ENCODE results near the gene MRPL58. TPM values are rescaled to one million over a fixed set of nuclear protein-coding genes. Genes with fewer than 3 reads are reported as not detected.

Gene MRPL58
- total RNA-seq, 5 donors from 2014 or later (not counting 1 experiment from before 2014, with no cell fraction given), result 15.6 to 30.6 (median 26.6) TPM

DNA sequence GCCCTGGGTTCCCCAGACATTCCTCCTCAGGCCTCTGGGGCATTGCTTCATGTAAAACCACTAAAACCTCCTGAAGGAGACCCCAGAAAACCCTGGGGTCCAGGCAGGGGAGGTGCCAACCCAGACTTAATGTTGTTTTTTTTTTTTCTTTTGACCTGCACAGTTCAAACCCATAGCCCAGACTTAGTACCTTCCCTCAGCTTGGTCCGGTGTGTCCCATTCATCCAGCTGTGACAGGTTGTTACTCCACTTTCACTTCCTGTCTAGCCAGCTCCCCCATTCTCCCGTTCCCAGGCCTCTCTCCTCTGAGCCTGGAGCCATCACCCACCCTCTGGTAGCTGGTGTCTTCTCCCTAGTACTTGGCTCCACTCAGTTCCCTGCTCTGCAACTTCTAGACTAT, 20.2 kb upstream of the MRPL58 start:
- Histone ChIP-seq H3K4me3 (ENCODE audit: control insufficient read depth in 1 of 2, extremely low read depth in 1 of 2, low read length in 1 of 2) (no peak overlapping the region), H3K27me3 (replicated peaks in 1 of 2; ENCODE audit: control insufficient read depth in 2 of 2, extremely low read depth in 1 of 2, insufficient read depth in 2 of 2, low read length in 1 of 2) (peaks cover 0 to 14% of the 10 kb centered on the region in 2 experiments), H3K36me3 (ENCODE audit: control insufficient read depth in 2 of 2, extremely low read depth in 1 of 2, insufficient read depth in 1 of 2, low read length in 1 of 2) (no peaks in the 10 kb centered on the region), H3K27ac (ENCODE audit: low read length) (no peak overlapping the region), H3K9me3 (no peaks in the 10 kb centered on the region), H3K4me1 (ENCODE audit: control insufficient read depth in 1 of 2, extremely low read depth in 1 of 2, insufficient read depth in 2 of 2, low read length in 2 of 2) (peaks cover 2 to 9% of the 10 kb centered on the region in 2 experiments)
- 74% methylated on average over 2 of the region's 2 CpGs for WGBS (ENCODE audit: insufficient coverage)
- Mint-ChIP-seq H3K9me3 (no peaks in the 10 kb centered on the region), H3K27me3 (peaks cover 0 to 4% of the 10 kb centered on the region in 2 donors), H3K27ac (no peak overlapping the region), H3K4me3 (no peak overlapping the region), H3K36me3 (no peaks in the 10 kb centered on the region), H3K4me1 (peaks cover 1 to 6% (median 1%) of the 10 kb centered on the region in 3 donors)
- ChIA-PET CTCF (interaction anchor here in 1 of 2 donors (1.3 to 1.5 kb wide), 2 partner anchors 19 to 32 kb away, joined by 3 to 4 read pairs; no protein-coding TSS in a partner anchor), POLR2A (no interaction called here)
- no peak for ATAC-seq (replicated peaks in 1 of 4)
- no peak for DNase-seq

DNA sequence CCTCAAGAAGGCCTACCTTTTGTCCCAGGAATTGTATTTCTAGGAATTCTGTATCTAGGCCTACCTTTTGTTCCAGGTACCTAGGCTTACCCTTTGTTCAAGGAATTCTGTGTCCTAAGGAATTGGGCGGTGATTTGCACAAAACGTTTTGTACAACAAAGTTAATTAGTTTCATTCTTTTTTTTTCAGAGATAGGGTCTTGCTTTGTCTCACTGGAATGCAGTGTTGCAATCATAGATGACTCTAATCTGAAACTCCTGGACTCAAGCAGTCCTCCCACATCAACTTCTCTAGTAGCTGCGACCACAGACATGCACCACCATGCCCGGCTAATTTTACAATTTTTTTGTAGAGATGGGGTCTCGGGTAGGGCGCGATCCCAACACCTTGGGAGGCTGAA, 18.0 kb upstream of the MRPL58 start:
- Histone ChIP-seq H3K9me3 (no peaks in the 10 kb centered on the region), H3K27me3 (replicated peaks in 1 of 2; ENCODE audit: control insufficient read depth in 2 of 2, extremely low read depth in 1 of 2, insufficient read depth in 2 of 2, low read length in 1 of 2) (no peaks in the 10 kb centered on the region), H3K36me3 (ENCODE audit: control insufficient read depth in 2 of 2, extremely low read depth in 1 of 2, insufficient read depth in 1 of 2, low read length in 1 of 2) (no peaks in the 10 kb centered on the region), H3K27ac (ENCODE audit: low read length) (no peak overlapping the region), H3K4me3 (ENCODE audit: control insufficient read depth in 1 of 2, extremely low read depth in 1 of 2, low read length in 1 of 2) (no peak overlapping the region), H3K4me1 (ENCODE audit: control insufficient read depth in 1 of 2, extremely low read depth in 1 of 2, insufficient read depth in 2 of 2, low read length in 2 of 2) (no peaks in the 10 kb centered on the region)
- no peak overlapping the region for H3K4me3 Mint-ChIP-seq
- no peaks in the 10 kb centered on the region for H3K9me3 Mint-ChIP-seq
- ChIA-PET CTCF (no interaction called here), POLR2A (no interaction called here)
- H3K36me3 Mint-ChIP-seq, result no peaks in the 10 kb centered on the region
- peaks cover 0 to 3% of the 10 kb centered on the region in 2 donors for H3K27me3 Mint-ChIP-seq
- H3K4me1 Mint-ChIP-seq, result peaks cover 6 to 8% (median 7%) of the 10 kb centered on the region in 3 donors
- 86% methylated on average over 2 of the region's 7 CpGs for WGBS (ENCODE audit: insufficient coverage)
- H3K27ac Mint-ChIP-seq, result no peak overlapping the region
- no peak for ATAC-seq (replicated peaks in 1 of 4)
- DNase-seq, result no peak

DNA sequence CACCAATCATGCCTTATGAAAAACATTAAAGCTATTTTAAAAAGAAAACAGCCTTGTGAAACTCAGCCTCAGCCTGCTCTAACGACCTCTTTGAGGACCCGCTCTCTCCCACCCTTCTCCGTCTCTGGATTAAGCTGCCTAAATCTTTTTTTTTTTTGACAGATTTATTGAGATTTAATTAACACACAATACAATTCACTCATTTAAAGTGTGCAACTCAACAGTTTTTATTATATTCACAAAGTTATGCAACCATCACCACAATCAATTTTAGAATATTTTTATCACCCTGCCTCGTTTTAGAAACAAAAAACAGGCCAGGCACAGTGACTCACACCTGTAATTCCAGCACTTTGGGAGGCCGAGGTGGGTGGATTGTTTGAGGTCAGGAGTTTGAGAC, 16.6 kb upstream of the MRPL58 start:
- Histone ChIP-seq H3K36me3 (ENCODE audit: control insufficient read depth in 2 of 2, extremely low read depth in 1 of 2, insufficient read depth in 1 of 2, low read length in 1 of 2) (no peaks in the 10 kb centered on the region), H3K27ac (ENCODE audit: low read length) (no peak overlapping the region), H3K27me3 (replicated peaks in 1 of 2; ENCODE audit: control insufficient read depth in 2 of 2, extremely low read depth in 1 of 2, insufficient read depth in 2 of 2, low read length in 1 of 2) (no peaks in the 10 kb centered on the region), H3K9me3 (no peaks in the 10 kb centered on the region), H3K4me1 (ENCODE audit: control insufficient read depth in 1 of 2, extremely low read depth in 1 of 2, insufficient read depth in 2 of 2, low read length in 2 of 2) (no peaks in the 10 kb centered on the region), H3K4me3 (ENCODE audit: control insufficient read depth in 1 of 2, extremely low read depth in 1 of 2, low read length in 1 of 2) (no peak overlapping the region)
- Mint-ChIP-seq H3K4me1 (peaks cover 6 to 8% (median 7%) of the 10 kb centered on the region in 3 donors), H3K27me3 (peaks cover 0 to 3% of the 10 kb centered on the region in 2 donors), H3K27ac (no peak overlapping the region), H3K36me3 (no peaks in the 10 kb centered on the region), H3K4me3 (no peak overlapping the region), H3K9me3 (no peaks in the 10 kb centered on the region)
- no peak for ATAC-seq (replicated peaks in 1 of 4)
- WGBS (ENCODE audit: insufficient coverage), result 80% methylated on average over 1 of the region's 5 CpGs
- DNase-seq, result no peak
- ChIA-PET POLR2A (no interaction called here), CTCF (no interaction called here)

DNA sequence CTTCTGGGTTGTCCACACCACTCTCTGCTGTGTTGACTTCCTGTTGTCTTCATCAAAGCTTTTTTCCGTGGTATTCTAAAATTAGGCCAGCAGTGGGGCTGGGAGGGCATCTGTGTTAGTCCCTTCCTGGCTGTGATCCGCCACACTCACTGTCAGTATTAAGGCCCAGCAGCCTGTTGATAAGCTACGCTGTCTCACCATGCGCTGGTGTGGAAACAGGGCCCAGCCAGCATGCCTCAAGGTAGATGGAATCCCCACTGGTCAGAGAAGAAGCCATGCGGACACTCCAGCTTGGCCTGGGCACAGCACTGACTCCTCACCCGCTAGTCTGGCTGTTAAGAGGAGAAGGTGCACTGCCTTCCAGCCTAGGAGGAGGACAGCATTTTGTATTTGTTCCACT, 13.7 kb upstream of the MRPL58 start:
- WGBS (ENCODE audit: insufficient coverage), result 100% methylated on average over 4 of the region's 6 CpGs
- no peaks in the 10 kb centered on the region for H3K9me3 Mint-ChIP-seq
- Histone ChIP-seq H3K4me1 (ENCODE audit: control insufficient read depth in 1 of 2, extremely low read depth in 1 of 2, insufficient read depth in 2 of 2, low read length in 2 of 2) (no peaks in the 10 kb centered on the region), H3K4me3 (ENCODE audit: control insufficient read depth in 1 of 2, extremely low read depth in 1 of 2, low read length in 1 of 2) (no peak overlapping the region), H3K36me3 (ENCODE audit: control insufficient read depth in 2 of 2, extremely low read depth in 1 of 2, insufficient read depth in 1 of 2, low read length in 1 of 2) (no peaks in the 10 kb centered on the region), H3K9me3 (no peaks in the 10 kb centered on the region), H3K27me3 (replicated peaks in 1 of 2; ENCODE audit: control insufficient read depth in 2 of 2, extremely low read depth in 1 of 2, insufficient read depth in 2 of 2, low read length in 1 of 2) (peaks cover 0 to 4% of the 10 kb centered on the region in 2 experiments), H3K27ac (ENCODE audit: low read length) (no peak overlapping the region)
- POLR2A ChIA-PET, result no interaction called here
- H3K36me3 Mint-ChIP-seq, result no peaks in the 10 kb centered on the region
- H3K4me1 Mint-ChIP-seq, result peaks cover 6 to 13% (median 7%) of the 10 kb centered on the region in 3 donors
- CTCF ChIA-PET, result no interaction called here
- H3K27me3 Mint-ChIP-seq, result no peaks in the 10 kb centered on the region
- ATAC-seq (replicated peaks in 1 of 4) (no peak), DNase-seq (no peak)
- H3K4me3 Mint-ChIP-seq, result no peak overlapping the region
- no peak overlapping the region for H3K27ac Mint-ChIP-seq

DNA sequence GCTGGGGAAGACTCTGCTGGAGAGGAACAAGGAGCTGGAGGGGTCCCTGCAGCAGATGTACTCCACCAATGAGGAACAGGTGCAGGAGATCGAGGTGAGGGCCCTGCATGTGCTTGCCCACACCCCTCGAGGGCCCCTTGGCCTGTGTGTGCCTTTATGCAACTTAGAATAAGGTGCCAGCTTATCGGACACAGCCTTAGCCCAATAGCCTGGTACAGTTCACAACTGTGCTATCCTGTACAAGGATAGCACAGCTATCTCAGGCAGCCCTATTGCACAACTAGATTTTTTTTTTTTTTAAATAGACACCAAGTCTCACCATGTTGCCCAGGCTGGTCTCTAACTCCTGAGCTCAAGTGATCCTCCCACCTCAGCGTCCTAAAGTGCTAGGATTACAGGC, 12.9 kb upstream of the MRPL58 start:
- Mint-ChIP-seq H3K27ac (no peak overlapping the region), H3K36me3 (no peaks in the 10 kb centered on the region), H3K4me3 (no peak overlapping the region), H3K27me3 (no peaks in the 10 kb centered on the region), H3K4me1 (peaks cover 6 to 13% (median 7%) of the 10 kb centered on the region in 3 donors), H3K9me3 (no peaks in the 10 kb centered on the region)
- DNase-seq (no peak), ATAC-seq (replicated peaks in 1 of 4) (no peak)
- CTCF ChIA-PET, result no interaction called here
- 58% methylated on average over 2 of the region's 4 CpGs for WGBS (ENCODE audit: insufficient coverage)
- Histone ChIP-seq H3K27ac (ENCODE audit: low read length) (no peak overlapping the region), H3K4me1 (ENCODE audit: control insufficient read depth in 1 of 2, extremely low read depth in 1 of 2, insufficient read depth in 2 of 2, low read length in 2 of 2) (no peaks in the 10 kb centered on the region), H3K36me3 (ENCODE audit: control insufficient read depth in 2 of 2, extremely low read depth in 1 of 2, insufficient read depth in 1 of 2, low read length in 1 of 2) (peaks cover 0 to 2% of the 10 kb centered on the region in 2 donors), H3K9me3 (no peaks in the 10 kb centered on the region), H3K4me3 (ENCODE audit: control insufficient read depth in 1 of 2, extremely low read depth in 1 of 2, low read length in 1 of 2) (no peak overlapping the region), H3K27me3 (replicated peaks in 1 of 2; ENCODE audit: control insufficient read depth in 2 of 2, extremely low read depth in 1 of 2, insufficient read depth in 2 of 2, low read length in 1 of 2) (peaks cover 0 to 5% of the 10 kb centered on the region in 2 experiments)
- POLR2A ChIA-PET, result no interaction called here

DNA sequence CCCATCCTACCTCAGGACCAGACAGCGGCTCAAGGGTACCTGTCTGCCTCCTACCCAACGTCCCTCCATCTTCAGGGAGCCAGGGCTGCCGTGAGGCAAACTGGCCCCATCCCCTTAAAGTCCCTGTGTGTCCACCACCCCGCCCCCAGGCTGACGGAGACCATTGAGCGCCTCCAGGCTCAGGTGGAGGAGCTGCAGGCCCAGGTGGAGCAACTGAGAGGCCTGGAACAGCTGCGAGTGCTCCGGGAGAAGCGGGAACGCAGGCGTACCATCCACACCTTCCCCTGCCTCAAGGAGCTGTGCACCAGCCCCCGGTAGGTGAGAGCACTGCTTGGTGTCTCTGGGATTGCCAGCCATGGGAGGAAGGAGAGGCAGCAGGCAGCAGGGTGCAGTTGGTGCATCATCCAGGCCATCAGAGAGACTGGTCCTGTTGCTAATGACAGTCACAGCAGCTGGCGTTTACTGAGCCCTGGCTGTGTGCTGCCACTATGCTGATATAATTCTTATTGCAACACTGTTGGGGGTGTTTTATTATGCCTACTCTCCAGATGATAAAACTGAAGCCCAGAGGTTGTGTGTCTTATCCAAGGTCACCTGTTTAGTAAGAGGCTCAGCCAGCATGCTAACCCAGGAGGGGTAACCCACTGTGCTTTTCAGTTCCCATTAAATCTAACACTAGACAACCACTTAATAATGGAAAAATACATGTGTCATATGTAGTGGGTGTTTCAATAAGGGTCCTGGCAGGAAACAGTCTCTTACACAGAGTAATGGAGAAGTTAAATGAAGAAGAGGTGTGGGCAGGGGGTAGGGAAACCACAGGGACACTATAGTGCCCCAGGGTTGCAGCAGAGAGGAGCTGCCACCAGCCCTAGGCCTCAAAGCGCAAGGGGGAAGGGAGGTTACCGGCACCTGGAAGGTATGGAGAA, 10.3 kb upstream of the MRPL58 start:
- H3K4me3 Mint-ChIP-seq, result no peak overlapping the region
- no peak overlapping the region for H3K4me3 ChIP-seq (ENCODE audit: control insufficient read depth in 1 of 2, extremely low read depth in 1 of 2, low read length in 1 of 2)
- peaks cover 0 to 3% of the 10 kb centered on the region in 2 donors for H3K27me3 Mint-ChIP-seq
- DNase-seq (no peak), ATAC-seq (replicated peaks in 1 of 4) (no peak)
- H3K9me3 Mint-ChIP-seq, result no peaks in the 10 kb centered on the region
- no peaks in the 10 kb centered on the region for H3K9me3 ChIP-seq
- no peaks in the 10 kb centered on the region for H3K36me3 Mint-ChIP-seq
- peaks cover 6 to 13% (median 7%) of the 10 kb centered on the region in 3 donors for H3K4me1 Mint-ChIP-seq
- WGBS (ENCODE audit: insufficient coverage), result 80% methylated on average over 7 of the region's 15 CpGs
- ChIA-PET POLR2A (no interaction called here), CTCF (interaction anchor here in 1 of 2 donors (1.5 kb wide), 1 partner anchor 9 kb away, joined by 3 read pairs; no protein-coding TSS in a partner anchor)
- peaks cover 0 to 7% of the 10 kb centered on the region in 2 experiments for H3K27me3 ChIP-seq (replicated peaks in 1 of 2; ENCODE audit: control insufficient read depth in 2 of 2, extremely low read depth in 1 of 2, insufficient read depth in 2 of 2, low read length in 1 of 2)
- no peak overlapping the region for H3K27ac Mint-ChIP-seq
- no peaks in the 10 kb centered on the region for H3K4me1 ChIP-seq (ENCODE audit: control insufficient read depth in 1 of 2, extremely low read depth in 1 of 2, insufficient read depth in 2 of 2, low read length in 2 of 2)
- H3K36me3 ChIP-seq (ENCODE audit: control insufficient read depth in 2 of 2, extremely low read depth in 1 of 2, insufficient read depth in 1 of 2, low read length in 1 of 2), result peaks cover 0 to 2% of the 10 kb centered on the region in 2 donors
- no peak overlapping the region for H3K27ac ChIP-seq (ENCODE audit: low read length)

Measured in T-cell (primary cell).